Mammary epithelial cell (primary cell): Measurements from ENCODE around the gene CDH4.

Experiments used
- CTCF ChIP-seq, 2 donors: IDR thresholded peaks in 1 of 2; conservative IDR thresholded peaks in 1 of 2; 2 replicates each; pipeline ENCODE4 v1.5.1; 2011 to 2012; ENCODE audit warnings: inconsistent platforms in 2 of 2, low read length in 2 of 2, mild to moderate bottlenecking in 2 of 2, control low read depth in 1 of 2, low read depth in 1 of 2; ENCODE audit not compliant: insufficient read depth in 1 of 2; ENCODE audit errors: extremely low read depth in 1 of 2
- EZH2 ChIP-seq: IDR thresholded peaks from 2 replicates; pipeline ENCODE4 v1.6.1; 2012; ENCODE audit warnings: low read length, inconsistent platforms, borderline replicate concordance

GRCh38 chr20:61297986-61298385, 45.9 kb downstream of the CDH4 start:
- TF ChIP-seq CTCF (conservative IDR thresholded peaks at IDR 0.05 in 1 of 2, IDR thresholded peaks at IDR 0.05 in 1 of 2; ENCODE audit: extremely low read depth in 1 of 2, insufficient read depth in 1 of 2, low read depth in 1 of 2, low read length in 2 of 2), result no peak
- no peak for TF ChIP-seq EZH2
